Measurements from ENCODE around the gene IGFN1. TPM values are rescaled to one million over a fixed set of nuclear protein-coding genes. Genes with fewer than 3 reads are reported as not detected.

Gene IGFN1
- total RNA-seq, 3 donors from 2014 or later (not counting 1 experiment from before 2014, with no cell fraction given): not detected

DNA sequence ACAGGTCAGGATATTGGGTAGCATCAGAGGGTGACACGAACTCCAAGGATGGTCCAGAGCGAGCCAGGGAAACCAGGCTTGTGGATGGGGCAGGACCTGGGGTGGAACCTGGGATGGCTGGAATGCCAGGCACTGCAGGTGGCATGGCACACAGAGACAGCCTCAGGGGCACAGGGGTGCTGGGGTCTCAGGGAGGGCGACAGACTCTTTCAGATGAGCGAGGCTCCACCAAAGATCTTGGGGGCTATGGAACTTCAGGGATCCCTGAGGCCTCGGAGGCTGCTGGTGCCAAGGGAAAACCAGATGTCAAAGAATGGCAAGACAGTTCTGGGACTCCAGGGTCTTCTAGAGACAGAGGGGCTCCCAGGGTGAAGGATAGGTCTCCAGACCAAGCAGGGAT lies 21.4 kb downstream of the IGFN1 start:
- Mint-ChIP-seq H3K4me1 (no peaks in the 10 kb centered on the region), H3K27ac (no peak overlapping the region), H3K9me3 (no peaks in the 10 kb centered on the region), H3K27me3 (ENCODE audit: low read depth in 2 of 2) (peaks cover 24% of the 10 kb centered on the region in 2 donors), H3K36me3 (no peaks in the 10 kb centered on the region), H3K4me3 (no peak overlapping the region)
- TF ChIP-seq, protein P1, sequence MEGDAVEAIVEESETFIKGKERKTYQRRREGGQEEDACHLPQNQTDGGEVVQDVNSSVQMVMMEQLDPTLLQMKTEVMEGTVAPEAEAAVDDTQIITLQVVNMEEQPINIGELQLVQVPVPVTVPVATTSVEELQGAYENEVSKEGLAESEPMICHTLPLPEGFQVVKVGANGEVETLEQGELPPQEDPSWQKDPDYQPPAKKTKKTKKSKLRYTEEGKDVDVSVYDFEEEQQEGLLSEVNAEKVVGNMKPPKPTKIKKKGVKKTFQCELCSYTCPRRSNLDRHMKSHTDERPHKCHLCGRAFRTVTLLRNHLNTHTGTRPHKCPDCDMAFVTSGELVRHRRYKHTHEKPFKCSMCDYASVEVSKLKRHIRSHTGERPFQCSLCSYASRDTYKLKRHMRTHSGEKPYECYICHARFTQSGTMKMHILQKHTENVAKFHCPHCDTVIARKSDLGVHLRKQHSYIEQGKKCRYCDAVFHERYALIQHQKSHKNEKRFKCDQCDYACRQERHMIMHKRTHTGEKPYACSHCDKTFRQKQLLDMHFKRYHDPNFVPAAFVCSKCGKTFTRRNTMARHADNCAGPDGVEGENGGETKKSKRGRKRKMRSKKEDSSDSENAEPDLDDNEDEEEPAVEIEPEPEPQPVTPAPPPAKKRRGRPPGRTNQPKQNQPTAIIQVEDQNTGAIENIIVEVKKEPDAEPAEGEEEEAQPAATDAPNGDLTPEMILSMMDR (IDR thresholded peaks at IDR 0.05): no peak
- intact Hi-C loops (cut with micrococcal nuclease): no loop called here
- Histone ChIP-seq H3K9me3 (ENCODE audit: control insufficient read depth, insufficient read depth, low read length) (no peaks in the 10 kb centered on the region), H3K4me3 (ENCODE audit: low read length) (no peak overlapping the region), H3K36me3 (ENCODE audit: control insufficient read depth, insufficient read depth, low read length) (no peaks in the 10 kb centered on the region), H3K27ac (ENCODE audit: low read length) (no peak overlapping the region), H3K4me1 (ENCODE audit: control insufficient read depth, insufficient read depth, low read length) (no peaks in the 10 kb centered on the region), H3K27me3 (ENCODE audit: control insufficient read depth, insufficient read depth, low read length) (no peaks in the 10 kb centered on the region)
- ATAC-seq (no peak), DNase-seq (no peak)
- 81% methylated on average over 5 of the region's 5 CpGs for WGBS (ENCODE audit: insufficient coverage)

DNA sequence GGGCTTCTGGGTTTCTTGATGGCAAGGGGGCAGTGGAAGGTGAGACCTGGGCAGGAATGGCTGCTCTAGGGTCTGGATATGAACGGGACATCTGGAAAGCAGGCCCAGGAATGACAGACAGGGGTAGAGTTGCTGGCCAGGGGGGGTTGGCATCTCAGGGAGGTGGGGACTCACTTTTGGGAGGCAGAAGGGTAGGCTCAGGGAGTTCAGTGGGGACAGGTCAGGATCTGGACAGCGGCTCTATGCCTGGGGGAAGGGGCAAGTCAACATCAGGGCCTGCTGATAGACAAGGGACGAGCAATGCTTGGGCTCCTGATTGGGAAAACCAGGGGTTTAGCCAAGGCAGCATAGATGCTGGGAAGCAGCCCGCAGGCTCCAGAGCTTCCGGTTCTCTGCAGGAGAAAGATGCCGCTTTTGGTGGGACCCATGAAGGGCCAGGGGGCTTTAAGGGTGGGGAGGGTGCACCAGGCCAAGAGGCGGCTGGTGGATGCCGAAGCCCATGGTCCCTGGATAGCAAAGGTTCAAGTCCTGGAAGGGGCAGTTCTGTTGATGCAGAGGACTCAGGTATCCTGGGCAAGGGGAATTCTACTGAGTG lies 21.9 kb downstream of the IGFN1 start:
- intact Hi-C loops (cut with micrococcal nuclease): no loop called here
- Histone ChIP-seq H3K4me1 (ENCODE audit: control insufficient read depth, insufficient read depth, low read length) (no peaks in the 10 kb centered on the region), H3K4me3 (ENCODE audit: low read length) (no peak overlapping the region), H3K27me3 (ENCODE audit: control insufficient read depth, insufficient read depth, low read length) (no peaks in the 10 kb centered on the region), H3K9me3 (ENCODE audit: control insufficient read depth, insufficient read depth, low read length) (no peaks in the 10 kb centered on the region), H3K36me3 (ENCODE audit: control insufficient read depth, insufficient read depth, low read length) (no peaks in the 10 kb centered on the region), H3K27ac (ENCODE audit: low read length) (no peak overlapping the region)
- H3K9me3 Mint-ChIP-seq: no peaks in the 10 kb centered on the region
- TF ChIP-seq, protein P1 (IDR thresholded peaks at IDR 0.05): no peak
- H3K36me3 Mint-ChIP-seq: no peaks in the 10 kb centered on the region
- H3K4me1 Mint-ChIP-seq: no peaks in the 10 kb centered on the region
- DNase-seq: no peak
- WGBS (ENCODE audit: insufficient coverage): 89% methylated on average over 8 of the region's 8 CpGs
- no peak for ATAC-seq
- H3K27me3 Mint-ChIP-seq (ENCODE audit: low read depth in 2 of 2): peaks cover 24% of the 10 kb centered on the region in 2 donors
- no peak overlapping the region for H3K4me3 Mint-ChIP-seq
- no peak overlapping the region for H3K27ac Mint-ChIP-seq

DNA sequence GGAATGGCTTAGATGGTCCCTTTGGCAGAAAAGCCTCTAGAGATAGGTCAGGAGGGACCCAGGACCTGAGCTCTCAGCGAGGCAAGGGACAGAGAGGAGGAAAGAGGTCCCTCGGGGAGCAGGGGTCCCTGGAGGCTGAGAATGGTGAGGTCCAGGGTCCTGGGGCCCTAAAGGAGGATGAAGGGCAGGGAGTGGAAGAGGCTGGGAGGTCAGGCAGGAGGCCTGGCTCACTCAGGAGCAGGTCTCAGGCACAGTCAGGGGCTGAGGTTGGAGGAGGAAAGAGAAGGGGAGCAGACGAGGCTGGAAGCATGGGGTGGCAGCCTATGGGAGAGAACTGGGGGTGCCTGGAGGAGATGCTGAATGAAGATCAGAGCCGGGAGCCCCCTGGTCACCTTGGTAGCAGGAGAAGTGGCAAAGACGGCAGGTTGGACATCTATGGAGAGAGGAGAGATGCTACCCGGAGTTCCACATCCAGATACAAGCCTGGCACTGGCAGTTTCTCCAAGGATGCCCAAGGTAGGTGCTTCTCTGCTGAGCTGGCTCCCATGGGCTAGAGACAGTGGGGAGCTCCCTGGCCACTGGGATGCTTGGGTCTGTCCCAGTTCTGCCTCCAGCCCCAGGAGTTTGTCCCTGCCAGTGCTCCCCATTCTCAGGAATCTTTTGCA lies 22.6 kb downstream of the IGFN1 start:
- TF ChIP-seq, protein P1 (IDR thresholded peaks at IDR 0.05): no peak
- peaks cover 24% of the 10 kb centered on the region in 2 donors for H3K27me3 Mint-ChIP-seq (ENCODE audit: low read depth in 2 of 2)
- intact Hi-C loops (cut with micrococcal nuclease): no loop called here
- no peak overlapping the region for H3K4me3 Mint-ChIP-seq
- H3K27ac Mint-ChIP-seq: no peak overlapping the region
- no peaks in the 10 kb centered on the region for H3K9me3 ChIP-seq (ENCODE audit: control insufficient read depth, insufficient read depth, low read length)
- no peaks in the 10 kb centered on the region for H3K9me3 Mint-ChIP-seq
- H3K36me3 Mint-ChIP-seq: no peaks in the 10 kb centered on the region
- H3K27ac ChIP-seq (ENCODE audit: low read length): no peak overlapping the region
- no peak for ATAC-seq
- no peaks in the 10 kb centered on the region for H3K4me1 ChIP-seq (ENCODE audit: control insufficient read depth, insufficient read depth, low read length)
- no peaks in the 10 kb centered on the region for H3K36me3 ChIP-seq (ENCODE audit: control insufficient read depth, insufficient read depth, low read length)
- no peaks in the 10 kb centered on the region for H3K4me1 Mint-ChIP-seq
- H3K27me3 ChIP-seq (ENCODE audit: control insufficient read depth, insufficient read depth, low read length): no peaks in the 10 kb centered on the region
- DNase-seq: peak in 1 of 2 donors; percentile 11
- WGBS (ENCODE audit: insufficient coverage): 78% methylated on average over 6 of the region's 6 CpGs
- no peak overlapping the region for H3K4me3 ChIP-seq (ENCODE audit: low read length)
